Activated CD8-positive, alpha-beta memory T cell treated with anti-CD3 and anti-CD28 coated beads, Interleukin-2, amount 50 U/mL, for 48 hours (primary cell): Measurements from ENCODE around the gene SLC31A2.

ENCODE experiments used
- DNase-seq: peaks from one replicate; pipeline ENCODE4 v3.0.0-alpha.2; 2020

Gene SLC31A2

DNA sequence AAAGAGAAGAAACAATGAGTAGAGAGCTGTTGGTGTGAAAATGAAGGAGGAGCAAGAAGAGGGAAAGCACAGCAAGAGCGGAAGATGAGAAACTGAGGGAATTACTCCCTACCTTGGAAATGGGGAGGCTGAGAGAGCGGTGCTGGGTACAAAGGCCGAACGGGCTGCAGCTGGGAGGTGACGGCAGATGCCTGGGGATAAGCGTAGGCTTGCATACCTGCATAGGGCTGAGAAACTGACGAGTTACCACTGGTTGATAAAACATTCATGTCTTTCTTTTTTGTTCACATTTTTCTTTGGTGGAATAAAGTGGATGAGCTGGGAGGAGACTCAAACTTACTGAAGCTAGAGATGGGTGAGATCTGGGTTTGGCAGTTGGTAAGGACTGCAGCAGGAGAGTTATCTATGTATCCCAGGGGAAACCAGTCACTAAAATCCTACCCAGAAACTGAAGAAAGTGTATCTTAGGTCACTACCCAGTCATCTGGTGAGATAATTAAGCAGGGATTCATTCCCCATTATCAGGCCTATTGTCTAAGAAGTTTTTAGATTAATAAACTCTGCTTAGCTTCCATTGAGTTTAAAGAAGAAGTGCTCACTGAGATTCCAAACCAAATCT, 35.4 kb downstream of the SLC31A2 start:
- no peak for DNase-seq

DNA sequence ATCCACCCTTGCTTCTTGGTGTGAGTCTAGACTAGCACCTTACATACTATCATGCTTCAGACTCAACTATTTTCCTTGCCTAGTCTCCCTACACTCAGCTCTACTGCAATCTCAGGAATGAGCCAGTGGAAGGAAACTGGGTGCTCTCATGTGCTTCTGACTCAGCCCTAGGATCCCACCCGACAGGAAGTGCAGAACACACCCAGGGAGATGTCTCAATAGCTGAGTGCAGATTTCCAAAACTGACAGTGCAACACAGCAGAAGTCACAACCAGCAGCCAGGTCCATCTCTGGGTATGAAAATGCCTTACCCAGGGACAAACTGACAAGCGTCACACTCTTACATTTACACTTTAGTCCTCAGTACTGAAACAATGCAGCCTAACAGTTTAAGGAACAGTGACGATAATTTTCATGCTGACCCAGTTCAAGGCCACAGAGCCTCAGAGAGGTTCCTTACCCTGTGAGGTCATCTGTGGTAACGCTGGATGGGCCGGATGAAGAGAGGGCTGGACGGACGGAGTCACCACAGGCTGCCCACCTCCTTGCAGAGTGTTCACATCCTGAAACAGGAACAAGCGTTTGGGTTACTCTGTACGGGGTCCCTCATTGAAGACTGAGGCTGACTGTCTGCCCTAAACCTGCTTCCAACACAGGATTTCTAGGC, 37.3 kb downstream of the SLC31A2 start:
- no peak for DNase-seq

DNA sequence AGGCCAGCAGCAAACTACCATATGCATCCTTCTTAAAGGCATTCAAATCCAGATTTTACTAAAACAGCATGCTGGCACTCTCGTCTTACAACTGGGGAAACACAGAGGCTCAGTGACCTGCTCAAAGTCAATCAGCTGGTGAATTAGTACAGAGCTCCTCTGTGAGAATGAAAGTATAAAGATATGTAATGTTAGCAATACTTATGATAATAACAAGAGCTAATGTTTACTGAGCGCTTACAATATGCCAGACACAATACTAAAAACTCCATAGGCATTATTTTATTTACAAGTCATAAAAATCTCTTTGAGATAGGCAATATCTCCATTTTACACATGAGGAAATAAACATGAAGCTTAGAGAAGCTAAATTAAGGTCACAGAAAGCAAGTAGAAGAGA, 41.6 kb downstream of the SLC31A2 start:
- DNase-seq: no peak

DNA sequence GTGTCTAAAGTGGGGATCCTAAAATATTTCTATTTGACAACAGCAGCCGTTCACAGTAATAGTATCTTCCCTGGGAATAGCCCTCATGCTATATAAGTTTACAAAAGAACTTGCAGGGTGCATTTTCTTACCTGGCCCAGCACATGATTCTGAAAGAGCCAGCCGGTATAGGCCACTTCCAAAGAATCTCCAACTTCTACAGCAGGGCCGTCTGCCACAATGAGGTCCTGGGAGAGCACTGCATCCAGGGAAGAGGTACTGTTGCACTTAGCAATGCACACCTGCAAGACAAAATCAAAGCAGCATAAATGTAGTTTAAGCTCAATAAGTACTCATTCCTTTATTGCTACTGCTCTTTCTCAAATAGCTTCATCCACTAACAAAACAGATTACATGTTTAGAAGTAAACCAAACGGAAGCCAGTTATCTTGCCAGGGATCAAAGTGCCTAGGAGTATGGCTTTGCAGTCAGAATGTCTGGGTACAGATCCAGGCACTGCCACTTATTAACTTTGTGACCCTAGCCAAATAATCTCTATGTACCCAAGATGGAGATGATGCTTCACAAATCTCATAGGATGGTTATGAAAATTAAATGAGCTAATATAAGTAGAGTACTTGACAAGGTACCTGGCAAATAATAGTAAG, 49.0 kb downstream of the SLC31A2 start:
- no peak for DNase-seq

DNA sequence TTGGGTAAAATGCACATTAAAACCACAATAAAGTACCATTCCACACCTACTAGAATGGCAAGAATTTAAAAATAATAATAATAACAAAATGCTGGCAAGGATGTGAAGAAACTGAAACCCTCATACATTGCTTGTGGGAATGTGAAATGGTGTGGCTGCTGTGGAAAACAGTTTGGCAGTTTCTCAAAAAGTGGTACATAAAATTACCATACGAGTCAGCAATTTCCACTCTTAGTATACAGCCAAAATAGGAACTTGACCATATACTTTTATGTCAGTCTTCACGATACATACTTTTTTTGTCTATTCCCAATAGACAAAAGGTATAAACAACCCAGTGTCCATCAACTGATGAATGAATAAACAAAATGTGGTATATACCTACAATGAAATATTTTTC, 54.6 kb downstream of the SLC31A2 start:
- no peak for DNase-seq

DNA sequence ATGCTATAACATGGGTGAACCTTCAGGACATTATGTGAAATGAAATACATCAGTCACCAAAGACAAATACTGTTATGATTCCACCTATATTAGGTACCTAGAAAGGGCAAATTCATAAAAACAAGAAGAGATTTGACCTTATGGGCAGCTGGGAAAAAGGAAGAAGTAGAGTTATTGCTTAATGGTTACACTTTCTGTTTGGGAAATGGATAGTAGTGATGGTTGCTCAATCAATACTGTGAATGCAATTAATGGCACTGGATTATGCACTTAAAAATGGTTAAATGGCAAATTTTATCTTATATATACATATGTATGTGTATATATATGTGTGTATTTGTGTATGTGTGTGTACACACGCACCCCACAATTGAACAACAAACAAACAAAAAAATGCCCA, 55.1 kb downstream of the SLC31A2 start:
- DNase-seq: no peak

DNA sequence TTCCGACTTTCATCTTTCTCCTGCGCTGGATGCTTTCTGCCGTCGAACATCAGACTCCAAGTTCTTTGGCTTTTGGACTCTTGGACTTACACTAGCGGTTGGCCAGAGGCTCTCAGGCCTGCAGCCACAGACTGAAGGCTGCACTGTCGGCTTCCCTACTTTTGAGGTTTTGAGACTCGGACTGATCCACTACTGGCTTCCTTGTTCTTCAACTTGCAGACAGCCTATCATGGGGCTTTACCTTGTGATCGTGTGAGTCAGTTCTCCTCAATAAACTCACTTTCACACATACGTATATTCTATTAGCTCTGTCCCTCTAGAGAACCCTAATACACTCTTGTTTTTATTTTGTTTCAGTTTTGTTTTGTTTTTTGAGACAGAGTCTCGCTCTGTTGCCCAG, 60.0 kb downstream of the SLC31A2 start:
- DNase-seq: no peak
